ENCODE results near the gene ARSI. TPM values are rescaled to one million over a fixed set of nuclear protein-coding genes. Genes with fewer than 3 reads are reported as not detected.

ARSI gene
- total and polyA plus RNA-seq, 5 donors, result 0.25 to 1.1 (median 0.62) TPM

DNA sequence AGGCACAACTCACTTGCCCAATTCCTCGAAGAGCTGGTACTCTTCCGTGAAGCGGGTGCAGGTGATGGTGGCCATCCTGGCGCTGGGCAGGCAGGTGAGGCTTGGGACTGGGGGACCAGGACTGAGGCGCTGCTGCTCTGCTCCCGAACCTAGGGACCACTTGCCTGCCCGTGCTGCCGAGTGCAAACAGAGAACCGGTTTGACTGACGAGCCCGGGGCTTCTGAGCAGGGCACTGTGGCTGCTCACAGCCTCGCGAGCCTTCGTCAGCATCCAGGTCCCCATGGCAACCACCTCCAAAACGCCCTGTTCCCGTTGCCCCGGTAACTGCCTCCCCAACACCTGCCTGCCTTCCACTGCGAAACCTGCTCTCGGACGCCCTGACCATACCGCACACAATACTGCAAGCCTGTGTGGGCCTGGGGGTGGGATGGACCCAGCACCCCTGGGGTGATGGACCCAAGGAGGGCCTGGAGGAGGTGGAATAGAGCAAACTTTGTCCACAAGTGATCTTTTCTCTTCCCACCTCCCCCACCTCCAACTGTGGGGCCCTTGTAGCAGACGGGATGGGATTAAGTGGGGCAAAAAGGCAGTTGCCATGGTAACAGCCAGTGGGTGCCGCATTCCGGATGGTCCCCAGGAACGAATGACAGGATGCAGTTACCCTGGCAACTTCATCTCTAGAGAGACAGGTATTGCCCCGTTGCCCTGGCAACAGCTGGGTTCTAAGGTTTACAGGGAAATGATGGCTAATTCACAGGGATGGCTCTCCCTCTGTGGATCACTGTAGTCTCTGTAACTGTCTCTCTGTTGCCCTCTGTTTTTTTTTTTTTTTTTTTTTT lies 12.9 kb downstream of the ARSI start, which contains the start of gene CAMK2A:
Gene CAMK2A, minus strand, starts transcription at position 223 of the 840 bp plus-strand sequence. Its CDS starts 148 bp downstream, at position 75.
- DNase-seq, result no peak

DNA sequence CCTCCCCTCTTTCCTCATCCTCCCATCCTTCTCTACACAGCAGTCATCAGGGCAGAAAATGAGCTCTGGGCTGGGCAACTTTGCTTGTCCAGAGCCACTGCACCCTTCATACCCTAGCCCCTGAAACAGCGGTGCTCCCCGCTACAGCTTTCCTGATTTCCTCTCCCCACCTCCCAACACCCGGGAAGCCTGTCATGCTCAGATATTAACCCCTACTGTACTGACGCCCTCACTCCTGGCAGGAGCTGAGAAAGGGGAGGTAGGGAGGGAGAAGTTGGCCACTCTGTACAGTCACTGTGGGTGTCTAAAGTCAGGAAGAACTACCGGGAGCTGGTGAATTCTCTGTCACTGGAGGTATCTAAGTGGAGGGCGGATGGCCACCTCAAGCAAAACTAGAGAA lies 13.9 kb downstream of the ARSI start:
- no peak for DNase-seq
- ATAC-seq, result no peak
- 51% methylated on average over 6 of the region's 6 CpGs for WGBS
- Histone ChIP-seq H3K27ac (ENCODE audit: low read length) (no peak overlapping the region), H3K9me3 (ENCODE audit: control insufficient read depth, low read length) (no peaks in the 10 kb centered on the region), H3K27me3 (ENCODE audit: control insufficient read depth, insufficient read depth) (no peaks in the 10 kb centered on the region), H3K4me1 (ENCODE audit: control insufficient read depth, insufficient read depth, low read length) (no peaks in the 10 kb centered on the region), H3K4me3 (ENCODE audit: low read length) (no peak overlapping the region)
- intact Hi-C loops (cut with DNase I), result no loop called here

More for the DNA sequence above, 12.9 kb downstream of the ARSI start, which contains the start of gene CAMK2A:
- intact Hi-C loops (cut with DNase I), result no loop called here
- 54% methylated on average over 26 of the region's 26 CpGs for WGBS
- no peak for ATAC-seq
- H3K4me1 ChIP-seq (ENCODE audit: control insufficient read depth, insufficient read depth, low read length), result no peaks in the 10 kb centered on the region
- H3K4me3 ChIP-seq (ENCODE audit: low read length), result no peak within 1 kb of the TSS
- no peaks in the 10 kb centered on the region for H3K27me3 ChIP-seq (ENCODE audit: control insufficient read depth, insufficient read depth)
- H3K27ac ChIP-seq (ENCODE audit: low read length), result no peak within 1 kb of the TSS
- no peaks in the 10 kb centered on the region for H3K9me3 ChIP-seq (ENCODE audit: control insufficient read depth, low read length)

DNA sequence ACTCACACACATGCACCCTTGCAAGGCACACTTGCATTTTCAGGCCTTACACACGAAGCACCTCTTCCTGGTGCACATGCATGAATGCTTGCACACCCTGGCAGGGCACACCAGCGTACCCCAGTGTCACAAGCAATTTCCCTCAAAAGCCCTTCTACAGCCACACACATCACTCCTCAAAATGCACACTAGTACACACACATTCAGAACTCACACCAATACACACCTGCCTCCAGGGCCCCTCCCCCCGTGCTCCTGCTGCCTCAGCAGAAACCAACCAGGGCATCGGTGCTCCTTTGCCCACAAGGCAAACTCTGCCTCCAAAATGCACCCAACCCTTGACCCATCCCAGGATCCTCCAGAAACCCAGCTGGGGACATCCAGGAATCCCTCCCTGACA lies 14.3 kb downstream of the ARSI start:
- 89% methylated on average over 4 of the region's 4 CpGs for WGBS
- Histone ChIP-seq H3K9me3 (ENCODE audit: control insufficient read depth, low read length) (no peaks in the 10 kb centered on the region), H3K4me3 (ENCODE audit: low read length) (no peak overlapping the region), H3K27ac (ENCODE audit: low read length) (no peak overlapping the region), H3K4me1 (ENCODE audit: control insufficient read depth, insufficient read depth, low read length) (no peaks in the 10 kb centered on the region), H3K27me3 (ENCODE audit: control insufficient read depth, insufficient read depth) (no peaks in the 10 kb centered on the region)
- ATAC-seq (no peak), DNase-seq (no peak)
- intact Hi-C loops (cut with DNase I), result no loop called here

DNA sequence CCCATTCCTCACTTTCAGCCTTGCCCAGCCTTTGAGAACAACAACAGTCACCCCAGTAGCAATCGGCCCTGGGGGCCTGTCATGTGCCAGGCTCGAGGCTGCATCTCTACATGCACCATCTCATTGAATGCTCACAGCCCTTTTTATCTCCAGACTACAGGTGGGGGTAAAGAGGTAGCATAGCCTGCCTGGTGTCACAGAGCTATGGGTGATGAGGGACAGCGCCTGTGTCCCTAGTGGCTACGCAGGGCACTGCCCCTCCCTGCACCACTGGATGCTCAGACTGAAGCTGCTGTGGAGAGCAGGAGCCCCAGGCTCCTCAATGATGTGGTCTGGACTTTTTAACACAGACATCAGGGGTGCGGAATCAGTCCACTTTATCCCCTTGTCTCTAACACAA lies 15.9 kb downstream of the ARSI start:
- H3K4me3 ChIP-seq (ENCODE audit: low read length), result no peak overlapping the region
- ATAC-seq (no peak), DNase-seq (peak in 1 of 3 donors; percentile 14)
- H3K27me3 ChIP-seq (ENCODE audit: control insufficient read depth, insufficient read depth), result no peaks in the 10 kb centered on the region
- intact Hi-C loops (cut with DNase I), result no loop called here
- WGBS, result 77% methylated on average over 5 of the region's 5 CpGs
- H3K9me3 ChIP-seq (ENCODE audit: control insufficient read depth, low read length), result no peaks in the 10 kb centered on the region
- H3K27ac ChIP-seq (ENCODE audit: low read length), result no peak overlapping the region
- H3K4me1 ChIP-seq (ENCODE audit: control insufficient read depth, insufficient read depth, low read length), result no peaks in the 10 kb centered on the region

DNA sequence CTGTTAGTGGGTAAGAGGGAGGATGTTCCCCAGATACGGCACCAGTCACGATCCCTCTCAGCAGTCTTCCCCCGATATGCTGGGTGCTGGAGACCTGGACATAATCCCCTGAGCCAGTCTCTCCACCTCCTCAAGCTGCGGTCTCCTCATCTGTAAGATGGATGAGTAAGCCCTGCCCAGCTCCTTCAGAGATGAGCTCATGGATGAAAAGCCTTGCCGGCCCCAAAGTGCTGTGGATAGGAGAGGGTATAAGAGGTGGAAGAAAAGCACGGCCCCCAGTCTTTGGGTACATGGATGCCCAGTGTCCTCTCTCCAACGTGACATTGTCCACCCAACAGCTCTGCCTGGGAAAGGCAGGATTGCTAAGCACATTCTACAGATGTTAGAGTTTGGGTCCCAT lies 17.6 kb downstream of the ARSI start:
- Histone ChIP-seq H3K27me3 (ENCODE audit: control insufficient read depth, insufficient read depth) (no peaks in the 10 kb centered on the region), H3K9me3 (ENCODE audit: control insufficient read depth, low read length) (no peaks in the 10 kb centered on the region), H3K27ac (ENCODE audit: low read length) (no peak overlapping the region), H3K4me3 (ENCODE audit: low read length) (no peak overlapping the region), H3K4me1 (ENCODE audit: control insufficient read depth, insufficient read depth, low read length) (no peaks in the 10 kb centered on the region)
- intact Hi-C loops (cut with DNase I), result no loop called here
- 94% methylated on average over 7 of the region's 7 CpGs for WGBS
- ATAC-seq (no peak), DNase-seq (no peak)

DNA sequence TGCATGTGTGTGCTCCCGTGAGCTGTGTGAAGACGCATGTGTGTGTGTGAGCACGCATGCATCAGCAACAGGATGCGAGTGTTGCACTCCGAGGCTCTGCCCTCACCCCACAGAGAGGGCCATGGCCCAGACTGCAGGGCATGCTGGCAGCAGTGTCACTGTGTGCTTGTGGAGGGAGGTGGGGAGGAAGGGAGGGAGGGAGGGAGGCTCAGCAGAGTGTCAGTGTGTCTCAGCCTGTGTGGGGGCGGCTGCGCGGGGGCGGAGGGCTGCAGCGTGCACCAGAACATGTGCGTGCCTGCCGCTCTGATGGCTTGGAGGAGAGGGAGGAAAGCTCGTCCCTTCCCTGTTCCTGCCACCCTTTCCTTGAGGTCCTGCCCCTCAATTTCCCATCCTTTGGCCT lies 18.4 kb downstream of the ARSI start:
- Histone ChIP-seq H3K9me3 (ENCODE audit: control insufficient read depth, low read length) (no peaks in the 10 kb centered on the region), H3K4me3 (ENCODE audit: low read length) (no peak overlapping the region), H3K27ac (ENCODE audit: low read length) (no peak overlapping the region), H3K4me1 (ENCODE audit: control insufficient read depth, insufficient read depth, low read length) (no peaks in the 10 kb centered on the region), H3K27me3 (ENCODE audit: control insufficient read depth, insufficient read depth) (no peaks in the 10 kb centered on the region)
- DNase-seq, result peak in 1 of 3 donors; percentile 3
- no peak for ATAC-seq
- intact Hi-C loops (cut with DNase I), result no loop called here
- 72% methylated on average over 13 of the region's 13 CpGs for WGBS

DNA sequence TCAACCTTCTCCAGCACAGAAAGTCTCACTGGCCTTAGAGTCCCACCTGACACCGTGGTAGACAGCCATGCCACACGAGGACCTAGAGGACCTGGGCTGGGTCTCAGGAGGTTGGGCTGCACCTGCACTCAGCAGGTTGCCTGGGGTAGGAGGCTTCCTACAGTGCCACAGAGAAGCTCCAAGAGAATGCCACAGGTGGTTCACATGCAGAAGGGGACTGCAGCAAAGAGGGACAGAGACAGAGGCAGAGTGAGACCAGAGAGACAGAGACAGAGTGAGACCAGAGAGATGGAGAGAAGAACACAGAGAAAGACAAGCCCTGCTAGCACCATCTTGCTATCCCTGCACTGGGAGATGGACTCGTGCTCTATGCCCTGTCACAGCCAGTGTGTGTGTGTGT lies 18.8 kb downstream of the ARSI start:
- 85% methylated on average over 3 of the region's 3 CpGs for WGBS
- H3K27me3 ChIP-seq (ENCODE audit: control insufficient read depth, insufficient read depth), result no peaks in the 10 kb centered on the region
- no peaks in the 10 kb centered on the region for H3K9me3 ChIP-seq (ENCODE audit: control insufficient read depth, low read length)
- intact Hi-C loops (cut with DNase I), result no loop called here
- H3K4me1 ChIP-seq (ENCODE audit: control insufficient read depth, insufficient read depth, low read length), result no peaks in the 10 kb centered on the region
- H3K27ac ChIP-seq (ENCODE audit: low read length), result no peak overlapping the region
- DNase-seq (no peak), ATAC-seq (no peak)
- H3K4me3 ChIP-seq (ENCODE audit: low read length), result no peak overlapping the region

DNA sequence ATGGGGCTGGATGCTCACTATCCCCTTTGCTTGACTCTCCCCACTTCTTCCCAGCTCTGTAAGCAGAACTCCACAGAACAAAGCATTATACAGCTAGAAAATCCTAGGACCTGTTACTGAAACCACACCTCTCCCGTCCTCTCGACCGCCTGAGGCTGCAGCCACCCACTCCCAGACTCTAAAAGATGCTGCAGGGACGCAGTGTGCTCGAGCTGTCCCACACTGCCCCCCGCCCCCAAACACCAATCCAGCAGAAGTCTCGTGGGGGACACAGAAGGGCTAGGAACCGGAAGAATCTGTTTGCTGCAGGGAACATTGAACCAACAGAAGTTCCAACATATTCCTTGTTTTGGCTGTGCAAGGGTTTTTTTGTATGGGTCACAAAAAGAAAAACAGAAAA lies 20.7 kb downstream of the ARSI start:
- H3K9me3 ChIP-seq (ENCODE audit: control insufficient read depth, low read length), result no peaks in the 10 kb centered on the region
- intact Hi-C loops (cut with DNase I), result no loop called here
- H3K27me3 ChIP-seq (ENCODE audit: control insufficient read depth, insufficient read depth), result no peaks in the 10 kb centered on the region
- H3K4me3 ChIP-seq (ENCODE audit: low read length), result no peak overlapping the region
- WGBS, result 63% methylated on average over 8 of the region's 8 CpGs
- peak in 1 of 3 donors; percentile 4 for DNase-seq
- H3K4me1 ChIP-seq (ENCODE audit: control insufficient read depth, insufficient read depth, low read length), result no peaks in the 10 kb centered on the region
- no peak for ATAC-seq
- no peak overlapping the region for H3K27ac ChIP-seq (ENCODE audit: low read length)

DNA sequence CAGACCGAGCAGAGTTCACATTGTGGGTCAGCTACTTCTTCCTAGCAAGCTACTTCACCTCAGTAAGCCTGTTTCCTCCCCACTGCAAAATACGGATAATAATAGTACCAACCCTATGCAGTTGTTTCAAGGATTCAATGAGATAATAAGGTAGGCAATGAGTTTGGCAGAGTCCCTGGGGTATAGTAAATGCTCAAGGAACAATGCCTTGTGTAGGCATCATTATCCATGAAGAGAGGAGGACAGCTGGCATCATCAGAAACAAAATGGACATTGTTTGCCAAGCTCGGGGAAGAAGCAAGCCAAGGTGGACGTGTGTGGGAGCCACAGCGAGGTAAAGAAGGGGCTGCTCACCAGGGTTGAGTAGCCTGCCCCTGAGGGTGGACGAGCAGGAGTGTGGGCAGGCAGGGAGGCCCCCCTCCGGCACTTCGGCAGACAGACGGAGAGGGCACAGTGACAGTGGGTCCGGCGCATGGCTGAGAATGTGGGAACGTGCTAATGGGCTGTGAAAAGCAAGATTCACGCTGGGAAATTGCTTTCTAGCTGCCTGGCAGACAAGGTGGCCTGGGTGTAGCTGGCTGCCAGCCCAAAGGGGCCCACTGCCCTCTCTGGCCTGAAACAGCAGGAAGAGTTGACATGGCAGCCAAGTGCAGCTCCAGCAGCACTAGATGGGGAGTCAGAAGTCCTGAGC lies 23.2 kb downstream of the ARSI start:
- 67% methylated on average over 13 of the region's 13 CpGs for WGBS
- Histone ChIP-seq H3K4me3 (ENCODE audit: low read length) (no peak overlapping the region), H3K27me3 (ENCODE audit: control insufficient read depth, insufficient read depth) (no peaks in the 10 kb centered on the region), H3K4me1 (ENCODE audit: control insufficient read depth, insufficient read depth, low read length) (no peaks in the 10 kb centered on the region), H3K9me3 (ENCODE audit: control insufficient read depth, low read length) (no peaks in the 10 kb centered on the region), H3K27ac (ENCODE audit: low read length) (no peak overlapping the region)
- intact Hi-C loops (cut with DNase I), result loop anchor here in 1 of 4 donors (10.0 kb wide), 1 partner anchor 65 kb away; no protein-coding TSS in a partner anchor
- no peak for ATAC-seq
- DNase-seq, result peak in 1 of 3 donors; percentile 51

DNA sequence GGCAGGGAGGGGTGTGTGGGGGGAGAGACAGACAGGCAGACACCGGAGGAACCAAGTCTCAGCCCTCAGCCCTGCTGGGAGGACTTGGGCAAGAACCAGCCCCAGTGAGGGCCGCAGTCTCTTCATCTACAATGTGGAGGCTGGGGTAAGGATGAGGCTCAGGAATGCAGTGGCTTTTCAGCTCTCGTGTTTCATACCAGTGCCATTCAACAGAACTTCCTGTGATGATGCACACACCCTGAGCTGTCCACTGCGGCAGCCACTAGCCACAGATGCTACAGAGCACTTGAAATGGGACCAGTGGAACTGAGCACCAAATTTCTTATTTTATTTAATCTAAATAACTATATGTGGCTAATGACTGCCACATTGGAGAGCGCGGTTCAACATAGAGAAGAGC lies 23.8 kb downstream of the ARSI start:
- no peaks in the 10 kb centered on the region for H3K4me1 ChIP-seq (ENCODE audit: control insufficient read depth, insufficient read depth, low read length)
- H3K27me3 ChIP-seq (ENCODE audit: control insufficient read depth, insufficient read depth), result no peaks in the 10 kb centered on the region
- ATAC-seq (no peak), DNase-seq (peak in 1 of 3 donors; percentile 3)
- H3K27ac ChIP-seq (ENCODE audit: low read length), result no peak overlapping the region
- 80% methylated on average over 6 of the region's 6 CpGs for WGBS
- intact Hi-C loops (cut with DNase I), result loop anchor here in 1 of 4 donors (10.0 kb wide), 1 partner anchor 66 kb away; no protein-coding TSS in a partner anchor
- H3K9me3 ChIP-seq (ENCODE audit: control insufficient read depth, low read length), result no peaks in the 10 kb centered on the region
- H3K4me3 ChIP-seq (ENCODE audit: low read length), result no peak overlapping the region

DNA sequence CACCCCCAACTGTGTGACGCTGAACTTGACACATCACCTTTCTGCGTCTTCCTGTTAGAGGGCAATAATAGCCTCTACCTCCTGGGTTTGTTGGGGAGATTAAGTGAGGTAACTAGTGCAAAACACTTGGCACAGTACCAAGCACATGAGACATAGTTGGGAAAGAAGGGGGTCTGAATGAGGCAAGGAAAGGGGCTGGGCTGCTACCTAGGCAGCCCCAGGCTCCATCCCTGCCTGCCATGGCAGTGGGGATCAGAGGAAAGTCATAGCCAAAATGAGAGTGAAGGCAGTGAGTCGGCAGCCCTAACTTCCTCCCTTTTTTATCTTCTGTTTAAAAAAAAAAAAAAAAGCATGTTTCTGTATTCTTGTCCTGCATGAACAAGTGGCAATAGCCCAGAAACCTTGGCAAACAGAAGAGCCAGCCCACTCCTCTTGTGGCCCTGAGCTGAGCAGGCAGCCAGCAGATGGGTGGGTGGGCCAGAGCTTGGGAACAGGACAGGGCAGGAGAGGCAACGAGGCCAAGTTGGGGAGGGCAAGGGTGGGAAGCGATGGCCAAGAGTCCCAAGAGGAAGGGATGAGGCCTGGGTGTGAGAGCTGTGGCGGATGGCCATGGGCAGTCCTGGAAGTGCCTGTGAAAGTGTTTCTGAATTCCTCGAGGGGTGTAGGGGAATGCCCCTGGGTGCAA lies 24.5 kb downstream of the ARSI start:
- Histone ChIP-seq H3K4me1 (ENCODE audit: control insufficient read depth, insufficient read depth, low read length) (no peaks in the 10 kb centered on the region), H3K4me3 (ENCODE audit: low read length) (no peak overlapping the region), H3K27ac (ENCODE audit: low read length) (no peak overlapping the region), H3K27me3 (ENCODE audit: control insufficient read depth, insufficient read depth) (no peaks in the 10 kb centered on the region), H3K9me3 (ENCODE audit: control insufficient read depth, low read length) (no peaks in the 10 kb centered on the region)
- DNase-seq, result peak in 1 of 3 donors; percentile 39
- WGBS, result 60% methylated on average over 7 of the region's 7 CpGs
- no peak for ATAC-seq
- intact Hi-C loops (cut with DNase I), result loop anchor here in 1 of 4 donors (10.0 kb wide), 1 partner anchor 67 kb away; no protein-coding TSS in a partner anchor

Data from right cardiac atrium (tissue), 5 donors.